AG10803 (cell line): ENCODE measurements around the gene KRTAP10-9.
"Not testable (repeated sequence)": the region's sequence is repeated elsewhere in the genome, so short reads cannot be mapped to it uniquely, and the experiment has no call there.

ENCODE experiments used
- DNase-seq: peaks from one replicate; pipeline ENCODE4 v3.0.0; 2010; ENCODE audit warnings: low read depth
- H3K4me3 ChIP-seq: 2 replicates; pipeline ENCODE4 v1.5.1; 2011; ENCODE audit warnings: mild to moderate bottlenecking, low read length, control low read depth
- CTCF ChIP-seq: conservative IDR thresholded peaks from 2 replicates; pipeline ENCODE4 v1.5.1; 2011; ENCODE audit warnings: mild to moderate bottlenecking, low read length, control low read depth, inconsistent platforms

KRTAP10-9 gene

DNA sequence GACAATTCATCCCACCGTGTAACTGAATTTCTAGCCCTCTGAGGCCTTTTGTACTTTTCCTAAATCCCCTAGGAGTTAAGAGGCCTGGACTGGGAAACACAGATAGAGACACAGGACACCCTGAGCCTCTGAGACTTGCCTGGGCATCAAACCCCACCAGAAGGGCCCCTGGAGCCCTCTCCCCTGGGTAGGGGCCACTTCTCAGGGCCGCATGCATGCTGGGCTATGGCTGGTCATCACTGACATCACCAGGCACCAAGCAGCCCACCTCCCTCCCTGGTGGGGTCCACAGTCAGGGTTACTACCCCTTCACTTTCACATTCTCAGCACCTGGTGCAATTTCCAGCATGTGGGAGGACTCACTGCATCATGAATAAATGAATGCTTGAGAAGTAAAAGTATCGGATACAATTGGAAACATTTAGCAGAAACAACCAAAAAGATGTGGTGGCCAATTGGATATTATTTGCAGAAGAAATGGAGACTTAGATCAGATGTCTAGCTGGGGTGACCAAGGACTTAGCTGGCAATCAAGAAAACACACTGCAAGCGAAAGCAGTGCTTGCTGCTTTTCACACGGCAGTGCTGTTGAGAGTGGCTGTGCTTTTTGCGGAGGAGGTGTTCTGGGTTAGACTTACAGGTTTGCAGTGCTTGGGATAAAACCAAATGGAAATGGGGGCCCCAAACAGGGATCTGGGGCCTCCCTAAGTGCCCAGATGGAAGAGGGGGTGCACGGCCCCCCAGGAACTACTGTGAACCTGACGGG lies 27.4 kb upstream of the KRTAP10-9 start:
- TF ChIP-seq CTCF, result no peak
- no peak for DNase-seq
- no peak overlapping the region for H3K4me3 ChIP-seq

GRCh38 chr21:44600118-44600978 lies 26.5 kb upstream of the KRTAP10-9 start, which contains the start of gene KRTAP10-7:
Gene KRTAP10-7 (plus strand): TSS chr21:44600597. CDS start chr21:44600622, 25 bp downstream.
- not testable (repeated sequence) for H3K4me3 ChIP-seq, DNase-seq

- not testable (repeated sequence) for H3K4me3 ChIP-seq, DNase-seq
Measured at GRCh38 chr21:44601091-44601490, 25.8 kb upstream of the KRTAP10-9 start.

DNA sequence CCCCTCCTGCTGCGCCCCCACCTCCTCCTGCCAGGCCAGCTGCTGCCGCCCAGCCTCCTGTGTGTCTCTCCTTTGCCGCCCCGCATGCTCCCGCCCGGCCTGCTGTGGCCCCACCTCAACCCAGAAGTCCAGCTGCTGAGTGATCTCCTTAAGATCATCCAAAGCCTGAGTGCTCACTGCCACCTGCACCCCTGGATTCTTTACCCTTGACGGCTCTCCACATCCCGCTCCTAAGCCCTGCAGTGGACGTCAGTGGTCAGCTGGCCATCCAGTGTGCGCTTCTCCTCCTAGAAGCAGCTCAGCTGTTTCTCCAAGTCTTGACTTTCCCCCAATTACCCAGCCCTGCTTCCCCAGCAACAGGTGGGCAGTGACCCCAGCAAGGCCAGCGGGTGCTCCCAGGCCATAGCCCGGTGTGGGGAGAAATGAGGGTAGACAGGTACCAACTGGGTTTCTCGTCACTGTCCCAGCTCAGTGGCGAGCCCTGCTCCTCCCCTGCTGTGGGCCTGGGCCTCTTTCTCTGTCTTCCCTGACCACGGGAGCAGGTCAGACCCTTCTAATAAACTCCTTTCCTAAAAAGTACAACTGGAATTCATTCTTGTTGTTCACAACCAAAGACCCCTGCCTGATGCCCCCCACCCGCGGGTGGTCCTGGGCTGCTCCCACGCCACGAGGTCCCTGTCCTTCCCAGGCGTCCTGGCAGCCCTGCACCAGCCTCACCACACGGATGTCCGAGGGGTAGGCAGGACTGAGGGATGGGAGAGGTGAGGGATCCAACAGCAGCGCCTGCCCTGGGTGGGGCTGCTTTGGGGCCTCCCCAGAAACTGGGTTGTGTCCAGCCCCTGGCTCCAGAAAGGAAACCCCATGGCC lies 25.1 kb upstream of the KRTAP10-9 start:
- no peak for DNase-seq
- TF ChIP-seq CTCF, result no peak
- no peak overlapping the region for H3K4me3 ChIP-seq

GRCh38 chr21:44602463-44602850 lies 24.4 kb upstream of the KRTAP10-9 start:
- no peak for DNase-seq
- H3K4me3 ChIP-seq, result no peak overlapping the region
- TF ChIP-seq CTCF, result no peak

GRCh38 chr21:44603109-44603875 lies 23.6 kb upstream of the KRTAP10-9 start:
- H3K4me3 ChIP-seq, result no peak overlapping the region
- no peak for TF ChIP-seq CTCF
- no peak for DNase-seq

- DNase-seq, result no peak
- H3K4me3 ChIP-seq, result no peak overlapping the region
- TF ChIP-seq CTCF, result no peak
Measured at GRCh38 chr21:44603911-44604310, 23.0 kb upstream of the KRTAP10-9 start.
